NCI-H345 treated with DMSO at 0.1 percent for 48 hours (cell line): Measurements from ENCODE around the gene WNT11.

ENCODE experiments used
- DNase-seq: peaks from one replicate; lab custom pipeline; 2025; ENCODE audit not compliant: unreplicated experiment; lab: John Stamatoyannopoulos, UW

Gene WNT11

DNA sequence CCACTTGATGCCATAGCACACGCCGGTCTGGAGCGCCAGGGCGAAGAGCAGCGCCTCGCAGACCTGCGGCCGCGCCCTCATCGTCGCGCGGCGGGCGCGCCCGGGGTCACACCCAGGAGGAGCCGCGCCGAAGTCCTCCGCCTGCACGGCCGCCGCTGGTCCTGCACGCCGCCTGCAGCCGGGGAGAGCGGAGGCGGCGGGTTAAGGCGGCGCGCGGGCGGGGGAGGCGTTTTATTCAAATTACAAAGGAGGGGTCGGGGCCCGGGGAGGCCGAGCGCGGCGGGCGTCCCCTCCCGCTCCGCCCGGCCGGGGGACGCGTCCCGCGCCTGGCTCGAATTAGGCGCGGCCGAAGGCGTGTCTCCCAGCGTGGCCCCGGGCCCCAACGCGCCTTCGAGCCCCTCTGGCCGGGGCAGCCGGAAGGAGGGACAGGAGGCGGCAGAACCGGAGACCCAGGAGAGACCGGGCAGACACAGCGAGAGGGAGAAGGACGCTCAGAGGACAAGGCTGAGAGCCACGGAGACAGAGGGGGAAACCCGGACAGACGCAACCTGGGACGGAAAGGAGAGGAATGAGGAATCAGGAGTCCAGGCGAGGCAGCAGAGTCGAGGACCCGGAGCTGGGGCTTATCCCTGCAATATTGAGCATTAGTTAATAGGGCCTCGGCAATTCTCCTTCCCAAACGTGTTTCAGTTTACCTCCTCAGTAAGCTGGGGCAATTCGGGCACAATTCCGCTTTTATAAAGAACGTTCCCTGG, at the start of gene WNT11:
TSS of gene WNT11 (minus strand) at position 176 of the 755 bp plus-strand sequence. CDS start at position 81, 95 bp downstream.
- no peak for DNase-seq

DNA sequence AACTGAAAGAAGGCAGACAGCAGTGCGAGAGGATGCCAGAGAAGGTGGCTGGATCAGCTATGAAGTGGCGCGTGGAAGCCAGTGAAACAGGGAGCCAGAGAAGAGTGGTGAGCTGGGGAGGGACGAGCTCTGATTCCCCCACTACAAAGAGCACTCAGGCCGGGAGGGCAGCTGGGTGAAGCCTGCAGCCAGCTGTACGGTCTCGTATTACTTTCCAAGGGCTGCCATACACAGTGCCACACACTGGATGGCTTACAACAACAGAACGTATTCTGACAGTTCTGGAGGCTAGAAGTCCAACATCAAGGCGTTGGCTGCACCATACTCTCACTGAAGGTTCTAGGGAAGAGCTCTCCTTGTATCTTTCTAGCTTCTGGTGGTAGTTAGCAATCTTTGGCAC, 47.1 kb upstream of the WNT11 start:
- DNase-seq = no peak

DNA sequence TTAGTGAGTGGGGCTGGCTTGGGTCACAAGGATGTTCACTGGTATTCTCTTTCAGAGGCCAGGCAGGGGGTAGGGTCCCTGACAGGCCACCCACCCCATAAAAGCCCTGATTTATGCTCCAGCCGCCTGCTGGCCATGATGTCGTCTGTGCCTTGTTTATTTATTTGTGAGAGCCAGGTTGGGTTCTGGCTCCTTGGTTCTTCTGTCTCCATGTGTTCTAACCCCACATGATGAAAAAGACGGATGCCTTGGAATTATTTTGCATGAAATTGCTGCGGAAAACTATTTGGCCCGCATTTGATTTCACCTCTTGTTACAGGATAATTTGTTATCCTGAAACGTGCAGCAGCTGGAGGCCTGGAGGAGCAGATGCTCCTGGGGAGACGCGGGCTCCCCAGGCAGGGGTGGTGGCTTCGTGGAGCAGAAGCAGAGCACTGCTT, 46.3 kb upstream of the WNT11 start:
- DNase-seq = no peak

DNA sequence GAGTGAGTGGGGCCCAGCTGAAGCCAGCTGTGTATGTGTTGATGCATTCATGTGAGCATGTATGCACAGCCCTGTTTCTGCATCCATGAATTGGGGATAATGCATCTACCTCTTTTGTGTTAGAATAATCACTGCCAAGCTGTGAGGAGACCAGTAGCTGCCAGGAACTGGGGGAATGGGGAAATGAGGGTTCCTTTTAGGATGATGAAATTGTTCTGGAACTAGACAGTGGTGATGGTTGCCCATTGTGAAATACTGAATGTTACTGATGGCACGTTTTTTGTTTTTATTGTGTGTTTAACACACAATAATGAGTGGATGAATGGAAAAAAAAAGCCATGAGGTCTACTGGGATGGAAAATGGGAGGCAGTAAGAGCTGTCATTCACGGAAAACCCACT, 45.3 kb upstream of the WNT11 start:
- DNase-seq = no peak

DNA sequence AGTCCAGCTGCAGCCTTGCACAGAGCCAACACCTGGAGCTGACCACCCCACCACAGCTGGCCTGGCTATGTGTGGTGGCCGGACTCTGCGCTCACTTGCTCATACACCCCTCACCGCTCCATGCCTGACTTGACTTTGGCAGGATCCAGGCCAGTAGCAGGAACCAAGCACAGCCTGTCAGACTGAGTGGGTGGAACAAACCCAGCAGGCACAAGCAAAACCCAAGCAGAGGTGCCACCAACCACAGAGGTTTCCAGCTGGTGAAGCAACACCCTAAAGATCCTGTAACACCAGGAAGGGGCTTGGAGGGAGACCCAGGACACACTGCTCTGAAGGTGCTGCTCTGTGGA, 44.9 kb upstream of the WNT11 start:
- DNase-seq = no peak

DNA sequence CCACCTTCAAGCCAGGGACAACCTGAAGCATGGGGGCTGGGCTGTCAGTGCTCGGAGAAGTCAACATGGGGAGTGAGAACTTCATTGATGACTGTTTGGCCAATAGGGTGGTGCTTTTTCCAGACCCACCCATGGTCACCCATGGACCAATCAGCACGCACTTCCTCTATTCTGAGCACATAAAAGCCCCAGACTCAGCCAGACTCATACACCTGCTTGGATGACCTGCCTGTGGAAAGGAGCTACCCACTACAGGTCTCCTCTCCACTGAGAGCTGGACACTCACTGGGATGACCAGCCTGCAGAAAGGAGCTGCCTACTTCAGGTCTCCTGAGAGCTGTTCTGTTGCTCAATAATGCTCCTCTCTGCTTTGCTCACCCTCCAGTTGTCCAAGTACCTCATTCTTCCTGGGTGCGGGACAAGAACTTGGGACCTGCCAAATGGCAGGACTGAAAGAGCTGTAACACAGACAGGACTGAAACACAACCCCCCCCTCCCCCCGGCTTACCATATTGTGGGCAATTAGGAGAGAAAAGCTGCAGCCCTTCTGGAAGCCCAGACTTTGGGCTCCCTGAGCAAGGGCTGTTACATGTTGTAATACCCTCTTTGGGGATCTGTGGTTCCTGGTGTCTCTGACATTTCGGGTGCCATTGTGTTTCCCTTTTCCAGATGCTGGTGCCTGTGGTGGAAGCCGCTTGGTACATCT, 44.4 kb upstream of the WNT11 start:
- DNase-seq = no peak

DNA sequence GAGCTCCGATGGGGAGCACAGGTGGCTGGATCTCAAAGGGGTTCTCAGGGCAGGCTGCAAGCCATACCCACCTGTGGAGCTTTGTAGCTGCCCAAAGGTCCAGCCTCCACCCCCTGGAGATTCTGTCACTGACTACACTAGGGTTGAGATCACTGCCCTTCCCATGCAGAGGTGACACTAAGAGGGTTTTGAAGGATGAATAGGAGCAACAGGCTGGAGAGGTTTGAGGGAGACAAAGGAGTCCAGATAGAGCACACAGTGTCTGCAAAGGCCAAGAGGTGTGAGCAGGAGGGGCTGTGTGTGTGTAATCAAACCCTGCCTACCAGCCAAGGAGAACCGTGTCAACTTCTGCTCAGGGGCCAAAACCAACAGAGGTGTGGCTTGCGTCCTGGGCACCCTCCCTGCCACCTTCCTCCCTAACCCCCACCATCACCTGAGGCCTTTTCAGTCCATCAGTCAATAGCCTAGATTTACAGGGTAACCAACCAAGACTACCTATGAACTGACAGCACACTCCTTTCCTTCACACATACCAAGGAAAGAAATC, 43.0 kb upstream of the WNT11 start:
- no peak for DNase-seq

DNA sequence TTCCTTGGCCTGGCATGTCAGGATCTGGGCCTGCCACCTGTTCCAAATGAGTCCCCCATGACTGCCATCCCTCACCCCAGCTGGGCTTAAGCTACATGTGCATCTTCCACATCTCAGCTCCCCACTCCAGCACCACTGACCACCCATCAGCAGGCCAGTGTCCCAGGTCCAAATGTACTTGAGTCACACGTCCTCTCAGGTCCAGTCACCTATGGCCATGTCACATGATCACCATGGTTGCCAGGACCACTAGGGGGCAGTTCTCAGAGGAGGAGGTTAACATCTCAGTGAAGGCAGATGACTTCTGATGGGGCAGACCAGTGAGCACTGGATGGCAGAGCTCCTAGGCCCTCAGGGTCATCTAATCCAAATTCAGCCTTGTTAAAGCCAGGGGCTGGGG, 41.9 kb upstream of the WNT11 start:
- DNase-seq = no peak

DNA sequence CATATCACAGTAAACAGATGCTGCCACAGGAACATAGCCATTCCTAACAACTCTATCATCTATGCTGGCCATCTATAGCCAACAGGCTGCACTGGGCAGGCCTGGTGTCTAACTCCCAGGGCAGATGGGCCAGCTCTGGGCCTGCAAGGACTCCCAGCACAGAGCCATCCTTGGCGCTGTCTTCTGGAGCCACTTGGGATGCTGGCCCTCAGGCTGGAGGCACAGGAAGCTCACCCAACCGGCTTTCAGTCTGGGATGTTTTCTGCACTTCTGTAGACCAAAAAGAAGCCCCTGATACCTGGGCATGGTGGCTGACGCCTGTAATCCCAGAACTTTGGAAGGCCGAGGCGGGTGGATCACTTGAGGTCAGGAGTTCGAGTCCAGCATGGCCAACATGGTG, 40.8 kb upstream of the WNT11 start:
- DNase-seq = no peak

DNA sequence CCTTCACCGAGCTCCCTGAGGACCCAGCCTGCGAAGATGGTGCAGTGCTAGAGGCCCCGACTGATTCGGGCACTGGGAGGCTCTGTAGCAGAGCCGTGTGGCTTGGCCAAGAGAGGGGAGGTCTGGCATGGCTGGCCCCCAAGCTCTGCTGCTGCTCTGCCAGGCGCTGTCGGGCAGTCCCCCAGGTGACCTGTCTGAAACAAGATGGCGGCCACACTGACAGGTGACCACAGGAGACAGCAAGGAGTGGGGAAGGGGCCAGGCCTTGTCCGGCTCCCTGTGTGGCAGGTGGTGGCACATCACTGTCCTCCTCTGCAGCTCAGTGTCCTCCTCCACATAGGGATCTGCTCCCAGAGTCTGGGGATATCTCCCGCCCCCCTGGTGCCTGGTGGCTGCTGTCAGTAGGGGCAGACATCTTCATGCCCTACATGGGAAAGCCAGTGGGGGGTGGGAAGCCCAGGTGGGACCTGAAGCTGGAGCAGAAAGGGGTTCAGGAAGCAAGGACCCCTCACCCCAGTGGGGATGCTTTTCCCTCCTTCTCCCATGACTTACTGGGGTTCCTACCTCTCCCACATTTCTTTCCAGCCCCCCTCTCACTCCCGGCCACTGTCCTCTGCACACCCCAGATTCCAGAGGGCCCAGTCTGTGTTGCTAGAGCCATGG, 40.1 kb upstream of the WNT11 start:
- no peak for DNase-seq

DNA sequence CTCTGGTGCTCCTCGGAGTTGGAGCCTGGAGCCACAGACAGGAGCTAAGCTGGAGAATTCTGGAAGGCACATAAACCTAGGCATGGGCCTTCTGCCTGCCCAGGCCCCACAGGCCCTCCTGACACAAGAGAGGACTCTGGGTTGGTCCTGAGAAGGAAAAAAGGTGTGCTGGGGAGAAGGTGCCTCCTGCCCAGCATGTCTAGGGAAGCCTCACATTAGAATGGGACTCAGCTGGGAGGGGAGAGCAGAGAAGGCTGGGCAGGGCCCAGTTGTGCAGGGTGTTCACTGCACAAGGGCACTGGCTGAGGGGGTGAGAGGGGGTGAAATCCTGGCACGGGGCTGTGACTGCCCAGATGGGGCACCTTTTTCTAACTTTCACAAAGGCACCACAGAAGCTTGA, 39.4 kb upstream of the WNT11 start:
- DNase-seq = no peak

DNA sequence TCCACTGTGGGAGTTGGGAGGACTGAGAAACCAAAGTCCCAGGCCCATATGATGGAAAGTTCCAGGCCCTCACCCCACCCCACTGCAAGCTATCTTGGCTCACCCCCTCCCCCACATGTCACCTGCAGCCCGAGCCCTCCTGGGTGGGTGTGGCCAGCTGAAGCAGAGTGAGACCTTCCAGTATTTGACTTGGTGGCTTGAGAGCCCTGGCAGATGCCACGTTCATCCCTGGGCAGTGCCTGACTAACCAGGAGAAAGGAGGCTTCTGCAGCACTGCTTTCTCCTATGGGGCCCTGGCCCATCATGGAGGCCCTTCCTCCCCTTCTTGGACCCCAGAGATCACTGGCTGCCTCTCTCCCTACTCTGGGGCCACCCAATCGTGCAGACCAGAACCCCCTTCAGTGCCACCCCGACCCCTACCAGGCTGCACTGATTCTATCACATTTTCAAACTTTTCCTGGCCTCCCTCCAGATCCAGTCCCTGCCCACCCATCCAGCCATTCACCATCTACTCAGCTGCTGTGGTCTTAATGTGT, 38.1 kb upstream of the WNT11 start:
- DNase-seq = no peak

DNA sequence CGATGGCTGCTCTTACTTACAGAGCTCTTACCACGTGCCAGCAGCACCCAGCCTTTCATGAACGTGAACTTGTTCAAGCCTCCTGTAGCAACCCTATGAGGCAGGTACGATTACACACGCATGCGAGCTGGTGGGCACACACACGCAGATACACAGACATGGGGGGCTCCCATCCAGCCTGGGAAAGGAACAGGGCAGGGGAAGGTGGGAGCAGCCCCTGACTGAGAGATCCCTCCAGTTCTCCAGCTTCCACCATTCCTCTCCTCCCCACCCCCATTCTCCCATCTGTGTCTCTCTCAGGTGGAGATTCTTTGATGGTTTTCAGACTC, 37.6 kb upstream of the WNT11 start:
- DNase-seq = no peak

DNA sequence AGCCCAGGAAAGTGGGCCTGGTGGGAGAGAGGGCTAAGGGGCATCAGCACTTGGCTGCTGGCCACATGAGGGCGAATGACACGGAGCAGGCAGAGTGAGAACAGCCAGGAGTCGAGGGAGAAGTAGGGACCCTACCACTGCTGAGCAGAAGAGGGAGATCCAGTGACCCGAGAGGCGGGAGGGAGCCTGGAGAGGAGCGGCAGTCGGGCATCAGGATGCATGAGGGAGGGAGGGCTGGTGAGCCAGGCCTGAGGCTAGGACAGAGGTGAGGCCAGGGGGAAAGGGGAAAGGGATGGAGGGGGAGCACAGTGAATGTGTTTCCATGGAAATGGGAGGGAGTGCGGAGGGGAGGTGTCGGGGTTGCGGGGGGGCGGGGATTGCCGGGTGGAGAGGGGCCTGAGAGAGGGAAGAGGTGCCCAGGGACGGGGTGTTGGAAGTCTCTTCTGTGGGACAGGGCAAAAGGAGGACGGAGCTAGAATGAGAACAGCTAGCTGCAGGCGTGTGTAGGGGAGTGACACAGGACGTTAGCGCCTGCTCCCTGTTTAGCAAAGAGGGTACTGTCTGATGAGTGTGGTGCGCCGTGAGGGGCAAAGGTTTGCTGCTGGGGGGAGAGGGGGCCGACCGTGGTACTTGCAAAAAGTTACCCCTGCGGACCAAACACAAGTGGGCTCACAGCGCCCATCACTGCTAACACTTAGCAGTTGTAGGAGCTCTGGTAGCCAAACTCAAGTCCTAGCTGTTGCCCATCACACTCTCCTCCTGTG, 37.1 kb upstream of the WNT11 start:
- DNase-seq = no peak

DNA sequence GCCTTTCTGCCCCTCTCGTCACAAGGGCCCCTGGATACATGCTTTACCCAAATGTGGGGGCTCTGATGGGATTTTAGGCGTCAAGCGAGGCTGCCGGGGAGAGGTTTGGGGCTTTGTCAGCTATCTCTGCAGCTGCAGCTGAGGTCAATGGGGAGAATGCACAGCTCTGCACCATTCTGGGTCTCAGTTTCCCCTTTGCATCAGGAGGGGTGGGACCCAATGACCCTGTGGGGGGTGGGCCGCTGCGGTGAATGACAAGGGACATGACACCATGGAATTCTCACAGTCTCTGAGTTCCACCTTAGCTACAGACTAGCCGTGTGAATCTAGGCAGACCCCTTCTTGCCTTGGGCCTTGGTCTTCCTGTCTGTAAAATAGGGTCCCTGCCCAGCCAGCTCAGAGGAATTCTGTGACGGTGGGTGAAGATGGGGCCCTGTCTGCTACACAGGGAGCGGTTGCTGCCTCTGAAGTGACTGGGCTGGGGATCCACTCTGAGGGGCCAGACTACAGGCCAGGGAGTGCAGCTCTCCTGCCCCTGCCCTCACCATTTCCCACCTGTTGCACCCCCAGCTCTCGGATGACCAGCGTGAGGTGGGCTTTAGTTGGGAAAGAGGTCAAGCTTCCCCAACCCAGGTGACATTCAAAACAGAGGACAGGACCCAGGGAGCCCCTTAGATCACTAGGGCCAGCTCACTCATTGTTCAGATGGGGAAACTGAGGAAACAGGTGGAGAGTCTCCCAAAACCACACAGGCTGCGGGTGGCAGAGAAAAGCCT, 35.9 kb upstream of the WNT11 start:
- DNase-seq = no peak

DNA sequence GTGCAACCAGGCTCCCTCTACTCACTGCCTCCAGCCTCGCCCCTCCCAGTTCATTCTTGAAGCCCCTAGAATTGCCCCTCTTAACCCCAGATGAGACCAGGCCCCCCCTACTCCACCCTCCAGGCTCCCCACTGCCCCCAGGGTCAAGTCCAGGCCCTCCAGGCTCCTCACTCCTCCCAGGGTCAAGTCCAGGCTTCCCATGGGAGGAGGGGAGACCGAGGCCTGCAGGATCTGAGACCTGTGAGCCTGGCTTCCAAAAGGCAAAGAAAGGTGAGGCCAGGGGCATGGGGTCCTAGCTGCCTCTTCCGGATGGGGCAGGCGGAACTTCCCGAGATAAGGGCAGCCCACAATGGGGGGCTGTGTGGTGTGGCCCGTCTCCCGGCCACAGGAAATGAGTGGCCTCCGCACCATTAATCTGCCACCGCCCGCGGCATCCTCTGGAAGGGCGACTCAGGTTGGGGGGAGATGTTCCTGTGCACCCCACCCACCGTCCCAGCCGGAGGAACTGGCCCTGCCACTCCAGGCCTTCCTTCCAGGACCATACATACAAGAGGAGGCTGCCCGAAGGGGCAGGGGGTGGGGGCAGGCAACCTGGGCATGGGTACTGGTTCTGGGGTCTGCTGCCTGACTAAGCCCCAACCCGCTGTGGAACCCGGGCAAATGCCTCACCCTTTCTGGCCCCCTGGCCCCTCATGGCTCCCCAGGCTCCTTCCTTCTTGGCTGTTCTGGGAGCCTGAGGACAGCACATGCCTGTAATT, 35.1 kb upstream of the WNT11 start:
- no peak for DNase-seq

DNA sequence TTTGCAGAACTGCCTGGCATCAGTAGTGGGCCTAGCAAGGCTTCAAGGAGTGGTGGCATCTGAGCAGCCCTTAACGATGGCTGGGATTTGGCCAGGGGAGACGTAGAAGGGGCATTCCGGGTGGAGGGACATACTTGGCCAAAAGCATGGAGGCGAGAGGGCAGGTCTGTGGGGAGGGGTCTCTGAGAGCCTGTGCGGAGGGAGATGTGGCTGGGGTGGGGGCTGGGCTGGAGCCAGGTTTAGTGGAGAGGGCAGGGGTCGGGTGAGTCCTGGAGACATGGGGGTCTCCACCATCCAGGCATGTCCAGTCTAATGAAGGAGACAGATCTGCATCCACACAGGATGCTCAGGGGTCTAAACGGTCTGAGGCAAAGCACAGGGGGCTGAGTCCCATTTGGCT, 34.4 kb upstream of the WNT11 start:
- DNase-seq = no peak

DNA sequence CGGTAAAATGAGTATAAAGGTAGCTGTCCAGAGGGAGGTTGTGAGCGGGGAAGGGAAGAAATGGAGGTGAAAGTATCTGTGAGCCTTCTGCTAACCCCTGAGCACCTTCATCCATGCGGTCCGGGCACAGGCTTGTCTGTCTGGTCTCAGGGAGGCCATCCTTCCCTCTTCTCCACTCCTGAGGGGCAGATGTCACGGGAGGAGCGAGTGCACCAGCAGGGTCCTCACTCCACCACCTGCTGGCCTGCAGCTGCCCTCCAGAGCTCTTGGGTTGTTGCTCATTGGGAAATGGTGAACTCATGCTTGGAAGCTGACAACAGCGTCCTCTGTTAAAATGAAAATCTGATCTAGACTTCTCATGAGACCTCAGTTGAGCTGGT, 33.8 kb upstream of the WNT11 start:
- DNase-seq = no peak

DNA sequence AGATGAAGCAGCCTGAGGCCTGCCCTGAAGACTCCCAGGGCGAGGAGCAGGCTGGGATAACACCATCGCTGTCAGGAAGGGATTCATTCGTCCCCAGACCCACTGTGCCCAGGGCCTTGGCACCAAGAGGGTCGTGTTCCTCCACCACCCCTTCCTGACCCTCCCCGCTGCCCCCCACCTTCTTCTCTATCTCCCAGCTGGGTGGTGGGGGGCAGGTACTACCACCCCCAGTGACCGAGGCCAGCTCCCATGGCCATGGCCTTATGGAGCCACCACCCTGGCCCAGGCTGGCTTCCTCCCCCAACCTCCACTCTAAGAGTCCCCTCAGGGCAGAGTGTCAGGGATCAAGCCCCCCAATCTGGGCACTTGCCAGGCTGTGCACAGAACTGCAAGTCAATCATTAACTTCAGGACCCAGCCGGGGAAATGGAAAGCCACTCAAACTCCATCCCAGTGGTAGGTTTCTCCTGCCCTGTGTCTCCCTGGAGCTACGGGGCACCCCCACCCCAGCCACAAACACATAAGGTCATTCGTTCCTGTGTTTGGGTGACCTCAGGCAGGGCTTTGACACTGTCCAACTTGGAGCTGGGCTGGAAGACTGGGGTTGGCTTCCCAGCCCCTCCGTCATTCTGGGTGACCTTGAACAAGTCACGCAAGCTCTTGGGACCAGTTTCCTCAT, 33.3 kb upstream of the WNT11 start:
- no peak for DNase-seq
